Keratinocyte (primary cell): ENCODE measurements around the gene FTO. TPM values are rescaled to one million over a fixed set of nuclear protein-coding genes. Genes with fewer than 3 reads are reported as not detected.

Source experiments
- DNase-seq: peaks from one replicate; pipeline ENCODE4 v3.0.0-alpha.2; 2011; ENCODE audit warnings: low read depth, missing footprints, low spot score
- FAIRE-seq: peaks from 2 replicates; lab custom pipeline; 2011; peaks lifted over from hg19 to GRCh38; lab: Jason Lieb, UNC
- H2AFZ ChIP-seq: 2 replicates; pipeline ENCODE4 v1.6.0; 2012; ENCODE audit warnings: low read length, control low read depth, inconsistent platforms; ENCODE audit not compliant: control insufficient read depth
- H3K27ac ChIP-seq: 2 replicates; pipeline ENCODE4 v1.5.1; 2011; ENCODE audit warnings: low read length; ENCODE audit not compliant: control insufficient read depth, insufficient read depth
- H3K27me3 ChIP-seq: 3 replicates; pipeline ENCODE4 v1.6.0; 2011; ENCODE audit warnings: low read length; ENCODE audit not compliant: control insufficient read depth, insufficient read depth; ENCODE audit errors: extremely low read depth
- H3K36me3 ChIP-seq, 2 experiments: 2 replicates in 1 of 2; 3 replicates in 1 of 2; pipeline ENCODE4 v1.5.1; 2011; ENCODE audit warnings: low read length in 2 of 2, mild to moderate bottlenecking in 1 of 2; ENCODE audit not compliant: control insufficient read depth in 2 of 2, insufficient read depth in 2 of 2; ENCODE audit errors: extremely low read depth in 1 of 2
- H3K4me1 ChIP-seq: 3 replicates; pipeline ENCODE4 v1.5.1; 2011; ENCODE audit warnings: low read length; ENCODE audit not compliant: control insufficient read depth, insufficient read depth; ENCODE audit errors: extremely low read depth
- H3K4me2 ChIP-seq: 3 replicates; pipeline ENCODE4 v1.6.0; 2011; ENCODE audit warnings: low read depth, low read length; ENCODE audit not compliant: control insufficient read depth, insufficient read depth; ENCODE audit errors: extremely low read depth
- H3K4me3 ChIP-seq, 3 experiments: fragments of 200-600 bp in 1 of 3; sonication (generic) in 1 of 3; 2 replicates in 2 of 3; 3 replicates in 1 of 3; pipeline ENCODE4 v1.5.1; 2011 to 2016; ENCODE audit warnings: low read length in 3 of 3, mild to moderate bottlenecking in 3 of 3, control low read depth in 2 of 3, inconsistent platforms in 1 of 3, low read depth in 1 of 3, mixed read lengths in 1 of 3, mixed run types in 1 of 3, moderate library complexity in 1 of 3; ENCODE audit not compliant: control insufficient read depth in 2 of 3, insufficient read depth in 2 of 3; ENCODE audit errors: extremely low read depth in 1 of 3
- H3K79me2 ChIP-seq: 2 replicates; pipeline ENCODE4 v1.6.0; 2012; ENCODE audit warnings: low read length; ENCODE audit not compliant: control insufficient read depth, insufficient read depth
- H3K9ac ChIP-seq: 3 replicates; pipeline ENCODE4 v1.6.0; 2011; ENCODE audit warnings: low read length; ENCODE audit not compliant: control insufficient read depth, insufficient read depth; ENCODE audit errors: extremely low read depth
- H3K9me1 ChIP-seq: 3 replicates; pipeline ENCODE4 v1.6.0; 2011; ENCODE audit warnings: low read length; ENCODE audit not compliant: control insufficient read depth, insufficient read depth; ENCODE audit errors: extremely low read depth
- H3K9me3 ChIP-seq: 2 replicates; pipeline ENCODE4 v1.5.1; 2012; ENCODE audit warnings: low read depth, low read length; ENCODE audit not compliant: control insufficient read depth
- H4K20me1 ChIP-seq: 3 replicates; pipeline ENCODE4 v1.6.0; 2011; ENCODE audit warnings: low read length; ENCODE audit not compliant: control insufficient read depth, insufficient read depth; ENCODE audit errors: extremely low read depth
- CTCF ChIP-seq, 3 experiments: IDR thresholded peaks in 1 of 3; conservative IDR thresholded peaks in 1 of 3; optimal IDR thresholded peaks in 1 of 3; 2 replicates in 2 of 3; 3 replicates in 1 of 3; pipeline versions ENCODE3 to v1.5.1; 2011; ENCODE audit warnings: low read length in 3 of 3, mild to moderate bottlenecking in 3 of 3, moderate library complexity in 2 of 3, control low read depth in 1 of 3, inconsistent platforms in 1 of 3; ENCODE audit not compliant: insufficient read depth in 2 of 3; ENCODE audit errors: extremely low read depth in 1 of 3
- EZH2 ChIP-seq: IDR thresholded peaks from one replicate; pipeline ENCODE4 v1.6.1; 2012; ENCODE audit warnings: inconsistent platforms, mild to moderate bottlenecking, low read length, moderate library complexity
- dilution Hi-C: fragments of 300-500 bp; cut with MboI; formaldehyde crosslinking; loops from one replicate; pipeline ENCODE4 v1.7.0; 2020; ENCODE audit warnings: low sequenced_read_pairs; ENCODE audit not compliant: extremely low pct_ligation_motif_present
- polyA plus RNA-seq, 5 experiments: library from polyadenylated mRNA; depleted of rRNA in 3 of 5; stranded (reverse) in 3 of 5; stranded (forward) in 1 of 5; unstranded in 1 of 5; fragments of >200 nt; gene quantifications; 1 replicate in 1 of 5; 2 replicates in 3 of 5; 3 replicates in 1 of 5; pipeline versions ENCODE4 v1.2.1 to v1.2.3, GENCODE V29; 2011 to 2012; ENCODE audit warnings: missing spikeins in 2 of 5, low read depth in 1 of 5, low replicate concordance in 1 of 5

Gene FTO
- polyA plus RNA-seq, 1 donor (not counting 4 experiments of a cell fraction or from before 2014, with no cell fraction given) = 56.4 TPM

- no peak overlapping the region for H3K4me2 ChIP-seq
- no peaks in the 10 kb centered on the region for H3K27me3 ChIP-seq
- H3K4me1 ChIP-seq = no peaks in the 10 kb centered on the region
- no peak for DNase-seq
- H2AFZ ChIP-seq = no peak overlapping the region
- no peaks in the 10 kb centered on the region for H3K79me2 ChIP-seq
- dilution Hi-C loops = no loop called here
- no peak for TF ChIP-seq EZH2
- TF ChIP-seq CTCF (optimal IDR thresholded peaks at IDR 0.05 in 1 of 3, IDR thresholded peaks at IDR 0.05 in 1 of 3, conservative IDR thresholded peaks at IDR 0.05 in 1 of 3; ENCODE audit: extremely low read depth in 1 of 3, insufficient read depth in 2 of 3, low read length in 3 of 3) = no peak
- no peak overlapping the region for H3K9ac ChIP-seq
- no peaks in the 10 kb centered on the region for H3K9me3 ChIP-seq
- no peak overlapping the region for H3K4me3 ChIP-seq
- H4K20me1 ChIP-seq = no peaks in the 10 kb centered on the region
- no peaks in the 10 kb centered on the region for H3K36me3 ChIP-seq
- no peak overlapping the region for H3K27ac ChIP-seq
- no peaks in the 10 kb centered on the region for H3K9me1 ChIP-seq
- no peak for FAIRE-seq
These were observed 365.8 kb downstream of the FTO start for GRCh38 chr16:54069601-54070239.

GRCh38 chr16:54070789-54071343, 366.9 kb downstream of the FTO start:
- no peak for FAIRE-seq
- no peaks in the 10 kb centered on the region for H4K20me1 ChIP-seq

More at GRCh38 chr16:54070789-54071343, 366.9 kb downstream of the FTO start:
- Histone ChIP-seq H3K9me3 (no peaks in the 10 kb centered on the region), H3K79me2 (no peaks in the 10 kb centered on the region), H3K4me3 (no peak overlapping the region), H3K9me1 (no peaks in the 10 kb centered on the region), H3K27ac (no peak overlapping the region), H3K27me3 (no peaks in the 10 kb centered on the region), H3K36me3 (no peaks in the 10 kb centered on the region), H3K4me1 (no peaks in the 10 kb centered on the region), H3K4me2 (no peak overlapping the region), H3K9ac (no peak overlapping the region), H2AFZ (no peak overlapping the region)
- dilution Hi-C loops = no loop called here
- no peak for DNase-seq
- TF ChIP-seq CTCF (optimal IDR thresholded peaks at IDR 0.05 in 1 of 3, IDR thresholded peaks at IDR 0.05 in 1 of 3, conservative IDR thresholded peaks at IDR 0.05 in 1 of 3; ENCODE audit: extremely low read depth in 1 of 3, insufficient read depth in 2 of 3, low read length in 3 of 3) (no peak), EZH2 (no peak)
